IMR-90 (cell line): ENCODE measurements around the gene ZNF774. TPM values are rescaled to one million over a fixed set of nuclear protein-coding genes. Genes with fewer than 3 reads are reported as not detected.

Experiments
- ATAC-seq: fragments of 200-7000 bp; cut with Tn5 transposase; 2 replicates; pipeline ENCODE4 v1.9.1; 2020; ENCODE audit warnings: low read depth, mild to moderate bottlenecking, moderate library complexity
- BruUV-seq: library from RNA; stranded (reverse); fragments of 400-500 nt; replicated peaks from 2 replicates; lab custom pipeline; 2021; lab: Mats Ljungman, UMichigan
- CTCF ChIA-PET: fragments of 300-600 bp; formaldehyde crosslinking; extraction: SDS; loops from one replicate; lab custom pipeline; 2021; ENCODE audit warnings: antibody characterized with exemption; lab: Yijun Ruan, JAX
- POLR2A ChIA-PET: fragments of 300-600 bp; sonication (Branson Sonifier 250); formaldehyde crosslinking; loops from one replicate; lab custom pipeline; 2022; ENCODE audit warnings: antibody characterized with exemption; ENCODE audit not compliant: unreplicated experiment; lab: Charles Lee
- DNase-seq: peaks from one replicate; pipeline ENCODE4 v3.0.0; 2013
- H2AFZ ChIP-seq: replicated peaks from 2 replicates; pipeline ENCODE3; 2013; ENCODE audit warnings: low read length, mild to moderate bottlenecking; ENCODE audit not compliant: poor library complexity
- H2AK5ac ChIP-seq: 2 replicates; pipeline ENCODE4 v1.6.1; 2013; ENCODE audit warnings: low read depth, low read length, inconsistent platforms
- H2AK9ac ChIP-seq: replicated peaks from 2 replicates; pipeline ENCODE3; 2013; ENCODE audit warnings: mild to moderate bottlenecking, low read depth, low read length, moderate library complexity; ENCODE audit not compliant: poor library complexity
- H2BK120ac ChIP-seq: 2 replicates; pipeline ENCODE4 v1.6.1; 2013; ENCODE audit warnings: low read depth, low read length, inconsistent platforms
- H2BK15ac ChIP-seq: 3 replicates; pipeline ENCODE4 v1.6.1; 2013; ENCODE audit warnings: low read depth, low read length, inconsistent platforms
- H2BK20ac ChIP-seq: 2 replicates; pipeline ENCODE4 v1.6.1; 2013; ENCODE audit warnings: low read depth, mild to moderate bottlenecking, inconsistent platforms, low read length, moderate library complexity
- H2BK5ac ChIP-seq: 2 replicates; pipeline ENCODE4 v1.6.1; 2013; ENCODE audit warnings: mild to moderate bottlenecking, low read depth, low read length, inconsistent platforms; ENCODE audit not compliant: poor library complexity, severe bottlenecking
- H3K14ac ChIP-seq: replicated peaks from 2 replicates; pipeline ENCODE4 v1.6.1; 2013; ENCODE audit warnings: low read depth, low read length, inconsistent platforms
- H3K18ac ChIP-seq: 2 replicates; pipeline ENCODE4 v1.6.1; 2013; ENCODE audit warnings: low read depth, low read length, control low read depth
- H3K23ac ChIP-seq: 2 replicates; pipeline ENCODE4 v1.6.1; 2013; ENCODE audit warnings: low read depth, low read length, inconsistent platforms
- H3K27ac ChIP-seq: 2 replicates; pipeline ENCODE4 v1.5.1; 2013; ENCODE audit warnings: mild to moderate bottlenecking, control low read depth, low read length; ENCODE audit not compliant: insufficient read depth
- H3K27me3 ChIP-seq: 2 replicates; pipeline ENCODE4 v1.6.1; 2013; ENCODE audit warnings: low read length; ENCODE audit not compliant: control insufficient read depth, insufficient read depth
- H3K36me3 ChIP-seq: 2 replicates; pipeline ENCODE4 v1.6.1; 2013; ENCODE audit warnings: low read length, mixed read lengths; ENCODE audit not compliant: control insufficient read depth, insufficient read depth
- H3K4ac ChIP-seq: 2 replicates; pipeline ENCODE4 v1.6.1; 2013; ENCODE audit warnings: low read depth, low read length, inconsistent platforms
- H3K4me1 ChIP-seq: 2 replicates; pipeline ENCODE4 v1.6.1; 2013; ENCODE audit warnings: low read length, mixed read lengths; ENCODE audit not compliant: control insufficient read depth, insufficient read depth
- H3K4me2 ChIP-seq: 2 replicates; pipeline ENCODE4 v1.6.1; 2013; ENCODE audit warnings: low read depth, mild to moderate bottlenecking, control low read depth, low read length, moderate library complexity
- H3K4me3 ChIP-seq: 2 replicates; pipeline ENCODE4 v1.5.1; 2013; ENCODE audit warnings: low read depth, mild to moderate bottlenecking, control low read depth, low read length, moderate library complexity; ENCODE audit not compliant: insufficient read depth
- H3K56ac ChIP-seq: 2 replicates; pipeline ENCODE4 v1.6.1; 2013; ENCODE audit warnings: low read length, inconsistent platforms; ENCODE audit not compliant: insufficient read depth; ENCODE audit errors: extremely low read depth
- H3K79me1 ChIP-seq, 2 experiments: 2 replicates each; pipeline ENCODE4 v1.6.1; 2013; ENCODE audit warnings: low read length in 2 of 2, inconsistent platforms in 1 of 2, low read depth in 1 of 2
- H3K9ac ChIP-seq: 2 replicates; pipeline ENCODE4 v1.6.1; 2013; ENCODE audit warnings: low read depth, low read length, control low read depth
- H3K9me1 ChIP-seq: 2 replicates; pipeline ENCODE4 v1.6.1; 2013; ENCODE audit warnings: low read length, inconsistent platforms; ENCODE audit not compliant: insufficient read depth
- H3K9me3 ChIP-seq: 2 replicates; pipeline ENCODE4 v1.6.1; 2013; ENCODE audit warnings: low read length; ENCODE audit not compliant: control insufficient read depth, insufficient read depth
- H4K20me1 ChIP-seq: 2 replicates; pipeline ENCODE4 v1.6.1; 2013; ENCODE audit warnings: low read length, inconsistent platforms; ENCODE audit not compliant: insufficient read depth
- H4K5ac ChIP-seq: 2 replicates; pipeline ENCODE4 v1.6.1; 2013; ENCODE audit warnings: mild to moderate bottlenecking, low read depth, low read length, control low read depth
- H4K8ac ChIP-seq, 2 experiments: 2 replicates each; pipeline ENCODE4 v1.6.1; 2013; ENCODE audit warnings: low read depth in 2 of 2, low read length in 2 of 2, control low read depth in 1 of 2, inconsistent platforms in 1 of 2
- H4K91ac ChIP-seq: 2 replicates; pipeline ENCODE4 v1.6.1; 2013; ENCODE audit warnings: low read depth, low read length, inconsistent platforms; ENCODE audit not compliant: insufficient read depth
- BHLHE40 ChIP-seq: fragments of 150-350 bp; IDR thresholded peaks from 2 replicates; pipeline ENCODE4 v1.6.1; 2016; ENCODE audit warnings: mild to moderate bottlenecking, low read depth, low read length
- CEBPB ChIP-seq: IDR thresholded peaks from 2 replicates; pipeline ENCODE4 v1.6.1; 2012; ENCODE audit warnings: low read depth, low read length, improper control_type of control experiment
- CHD1 ChIP-seq: IDR thresholded peaks from 2 replicates; pipeline ENCODE4 v1.6.1; 2012; ENCODE audit warnings: low read depth, low read length, improper control_type of control experiment
- ELK1 ChIP-seq: fragments of 150-350 bp; IDR thresholded peaks from 2 replicates; pipeline ENCODE4 v1.6.1; 2016; ENCODE audit warnings: low read depth, mild to moderate bottlenecking, low read length, moderate library complexity, borderline replicate concordance
- FOS ChIP-seq: fragments of 150-350 bp; IDR thresholded peaks from 2 replicates; pipeline ENCODE4 v1.6.1; 2016; ENCODE audit warnings: low read depth, low read length
- MAFK ChIP-seq: IDR thresholded peaks from 2 replicates; pipeline ENCODE4 v1.6.1; 2012; ENCODE audit warnings: low read depth, low read length, improper control_type of control experiment
- NFE2L2 ChIP-seq: fragments of 150-350 bp; IDR thresholded peaks from 2 replicates; pipeline ENCODE4 v1.6.1; 2016; ENCODE audit warnings: low read depth, mild to moderate bottlenecking, low read length
- POLR2A ChIP-seq: IDR thresholded peaks from 2 replicates; pipeline ENCODE4 v1.6.1; 2012; ENCODE audit warnings: mild to moderate bottlenecking, low read depth, low read length
- RAD21 ChIP-seq: IDR thresholded peaks from 2 replicates; pipeline ENCODE4 v1.6.1; 2012; ENCODE audit warnings: low read length, improper control_type of control experiment
- RCOR1 ChIP-seq: IDR thresholded peaks from 2 replicates; pipeline ENCODE4 v1.6.1; 2012; ENCODE audit warnings: mild to moderate bottlenecking, low read length, improper control_type of control experiment; ENCODE audit not compliant: insufficient replicate concordance
- RFX5 ChIP-seq: IDR thresholded peaks from 2 replicates; pipeline ENCODE4 v1.8.0; 2012; ENCODE audit warnings: low read depth, mild to moderate bottlenecking, low read length, moderate library complexity
- SMC3 ChIP-seq: fragments of 150-350 bp; IDR thresholded peaks from 2 replicates; pipeline ENCODE4 v1.6.1; 2016; ENCODE audit warnings: low read depth, mild to moderate bottlenecking, antibody characterized with exemption, low read length, moderate library complexity
- USF2 ChIP-seq: fragments of 150-350 bp; IDR thresholded peaks from 2 replicates; pipeline ENCODE4 v1.6.1; 2017; ENCODE audit warnings: mild to moderate bottlenecking, antibody characterized with exemption, low read length, low read depth
- WGBS, 2 experiments: methylation state at CpG; one replicate each; pipeline versions ENCODE4 v1.1.5 to v1.1.7; 2013; ENCODE audit warnings: missing lambda C conversion rate in 2 of 2; ENCODE audit not compliant: insufficient read length in 1 of 2; ENCODE audit errors: extremely low coverage in 2 of 2; 5-methylcytosine and 5-hydroxymethylcytosine counted together
- dilution Hi-C: fragments of 300-500 bp; cut with HindIII; formaldehyde crosslinking; loops from one replicate; pipeline ENCODE4 v1.14.3; 2018; ENCODE audit warnings: low sequenced_read_pairs; ENCODE audit not compliant: unreplicated experiment
- in situ Hi-C: fragments of 300-500 bp; cut with MboI; formaldehyde crosslinking; loops from 3 replicates; pipeline ENCODE4 v1.14.3; 2019; ENCODE audit warnings: low sequenced_read_pairs, inconsistent platforms, mixed read lengths
- intact Hi-C: fragments of 100-400 bp; cut with micrococcal nuclease; formaldehyde crosslinking; loops from 2 replicates; pipeline ENCODE4 v1.10.0; 2022
- polyA plus RNA-seq, 3 experiments: library from polyadenylated mRNA; depleted of rRNA; stranded (reverse); fragments of >200 nt; gene quantifications; 2 replicates each; pipeline ENCODE4 v1.2.3, GENCODE V29; 2012; ENCODE audit warnings: low replicate concordance in 1 of 3
- total RNA-seq: library from RNA; depleted of rRNA; stranded (reverse); fragments of >200 nt; gene quantifications from 2 replicates; pipeline ENCODE4 v1.2.3, GENCODE V29; 2012
- TF ChIP-seq, protein P1 (sequence below): conservative IDR thresholded peaks from 2 replicates; pipeline ENCODE4 v1.5.1; 2012; ENCODE audit warnings: mild to moderate bottlenecking, low read depth, low read length, improper control_type of control experiment

The ZNF774 gene
- total and polyA plus RNA-seq, 2 of the 4 experiments (the other 2 are of a cell fraction): 0.91 to 1.1 TPM

DNA sequence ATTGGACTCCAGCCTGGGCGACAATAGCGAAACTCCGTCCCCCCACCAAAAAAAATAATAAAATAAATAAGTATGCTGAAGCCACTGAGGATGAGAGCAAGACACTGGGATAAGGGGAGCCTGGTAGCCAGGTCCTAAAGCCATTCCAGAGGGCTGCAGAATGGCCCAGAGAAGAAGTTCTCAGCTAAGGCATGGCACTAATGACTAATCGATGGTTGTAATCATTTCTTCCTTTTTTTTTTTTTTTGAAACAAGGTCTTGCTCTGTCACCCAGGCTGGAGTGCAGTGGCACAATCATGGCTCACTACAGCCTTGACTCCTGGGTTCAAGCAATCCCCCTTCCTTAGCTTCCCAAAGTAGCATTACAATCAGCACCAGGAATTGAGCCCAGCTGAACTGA, 25.6 kb upstream of the ZNF774 start:
- no peaks in the 10 kb centered on the region for H4K20me1 ChIP-seq
- intact Hi-C loops (loop anchor here (10.0 kb wide), 1 partner anchor 288 kb away; no protein-coding TSS in a partner anchor), in situ Hi-C loops (no loop called here), dilution Hi-C loops (no loop called here)
- WGBS, 2 experiments: 100% methylated on average over 1 of the region's 4 CpGs; no CpG with 5 or more reads in 1 of the 2 experiments
- BruUV-seq: no TSS peak
- no peak overlapping the region for H3K23ac ChIP-seq
- H3K36me3 ChIP-seq: no peaks in the 10 kb centered on the region
- no peak overlapping the region for H4K91ac ChIP-seq
- H3K18ac ChIP-seq: no peak overlapping the region
- no peak for ATAC-seq
- H4K8ac ChIP-seq: no peak overlapping the region
- H2AK9ac ChIP-seq: no peak overlapping the region
- no peaks in the 10 kb centered on the region for H3K27me3 ChIP-seq
- no peak overlapping the region for H2AK5ac ChIP-seq
- DNase-seq: no peak
- H4K5ac ChIP-seq: no peak overlapping the region
- H3K4me1 ChIP-seq: 0 out of 2 replicates have a peak, but pooled peaks cover 1% of the 10 kb centered on the region
- no peak overlapping the region for H3K4ac ChIP-seq
- no peak overlapping the region for H2BK120ac ChIP-seq
- no peak overlapping the region for H3K14ac ChIP-seq
- no peak overlapping the region for H3K4me3 ChIP-seq
- H3K9ac ChIP-seq: no peak overlapping the region
- no peak overlapping the region for H3K56ac ChIP-seq
- no peak overlapping the region for H3K27ac ChIP-seq
- no peak overlapping the region for H3K4me2 ChIP-seq
- H3K9me3 ChIP-seq: no peaks in the 10 kb centered on the region
- TF ChIP-seq SMC3 (no peak), MAFK (no peak), RAD21 (no peak), NFE2L2 (no peak), BHLHE40 (no peak), CHD1 (no peak), POLR2A (no peak), USF2 (no peak), ELK1 (no peak), CEBPB (no peak), FOS (no peak), RCOR1 (no peak), RFX5 (no peak)
- TF ChIP-seq, protein P1, sequence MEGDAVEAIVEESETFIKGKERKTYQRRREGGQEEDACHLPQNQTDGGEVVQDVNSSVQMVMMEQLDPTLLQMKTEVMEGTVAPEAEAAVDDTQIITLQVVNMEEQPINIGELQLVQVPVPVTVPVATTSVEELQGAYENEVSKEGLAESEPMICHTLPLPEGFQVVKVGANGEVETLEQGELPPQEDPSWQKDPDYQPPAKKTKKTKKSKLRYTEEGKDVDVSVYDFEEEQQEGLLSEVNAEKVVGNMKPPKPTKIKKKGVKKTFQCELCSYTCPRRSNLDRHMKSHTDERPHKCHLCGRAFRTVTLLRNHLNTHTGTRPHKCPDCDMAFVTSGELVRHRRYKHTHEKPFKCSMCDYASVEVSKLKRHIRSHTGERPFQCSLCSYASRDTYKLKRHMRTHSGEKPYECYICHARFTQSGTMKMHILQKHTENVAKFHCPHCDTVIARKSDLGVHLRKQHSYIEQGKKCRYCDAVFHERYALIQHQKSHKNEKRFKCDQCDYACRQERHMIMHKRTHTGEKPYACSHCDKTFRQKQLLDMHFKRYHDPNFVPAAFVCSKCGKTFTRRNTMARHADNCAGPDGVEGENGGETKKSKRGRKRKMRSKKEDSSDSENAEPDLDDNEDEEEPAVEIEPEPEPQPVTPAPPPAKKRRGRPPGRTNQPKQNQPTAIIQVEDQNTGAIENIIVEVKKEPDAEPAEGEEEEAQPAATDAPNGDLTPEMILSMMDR: no peak
- H2BK5ac ChIP-seq: no peak overlapping the region
- ChIA-PET CTCF (no interaction called here), POLR2A (no interaction called here)
- no peaks in the 10 kb centered on the region for H3K79me1 ChIP-seq
- no peak overlapping the region for H2AFZ ChIP-seq
- H2BK15ac ChIP-seq: no peak overlapping the region
- H3K9me1 ChIP-seq: no peaks in the 10 kb centered on the region
- no peak overlapping the region for H2BK20ac ChIP-seq
